GM19452 (cell line): ENCODE data around the gene WDR7.
A peak's percentile ranks its signal among the peaks of the same experiment; 100 is the strongest.

Experiments used
- ATAC-seq: cut with Tn5 transposase; IDR thresholded peaks from one replicate; pipeline ENCODE4 v1.9.1; 2021; ENCODE audit not compliant: unreplicated experiment

The WDR7 gene

DNA sequence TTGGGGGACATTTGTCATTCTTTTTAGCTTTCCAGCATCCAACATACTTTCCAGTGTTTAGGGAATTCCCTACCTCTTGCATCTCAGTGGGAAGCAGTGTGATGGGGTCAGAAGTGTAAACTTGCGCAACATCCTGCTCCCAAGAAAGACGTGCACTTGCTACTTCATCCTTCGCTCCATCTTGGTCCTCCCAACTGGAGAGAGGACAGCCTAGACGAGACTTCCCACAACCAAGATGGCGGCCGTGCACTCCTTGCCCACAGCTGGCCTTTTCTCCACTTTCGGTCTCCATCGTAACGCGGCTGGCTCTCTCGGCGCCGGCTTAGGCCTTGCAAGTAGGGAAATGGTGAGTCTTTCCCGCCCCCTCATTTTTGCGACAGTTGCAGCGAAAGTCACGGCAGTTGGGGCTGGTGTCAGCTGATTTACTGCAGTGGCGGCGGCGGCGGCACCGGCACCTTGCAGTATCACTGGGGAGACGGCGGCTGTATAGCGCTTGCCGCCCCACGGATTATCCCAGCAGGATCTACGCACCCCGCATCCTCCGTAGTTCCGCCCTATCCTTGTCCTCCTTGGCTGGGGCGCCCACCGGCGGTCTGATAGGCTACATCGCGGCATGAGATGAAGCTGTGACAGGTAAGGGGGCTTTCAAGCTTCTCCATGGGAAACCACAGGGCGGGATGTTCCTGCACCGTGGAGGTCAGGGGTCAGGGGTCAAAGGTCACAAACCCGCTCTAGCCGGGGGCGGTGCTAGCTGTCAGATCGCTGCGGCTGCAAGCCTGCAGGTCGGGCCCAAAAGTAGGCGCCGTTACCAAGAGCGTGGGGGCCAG lies at the start of gene WDR7:
Gene WDR7, plus strand, starts transcription at position 416 of the 827 bp plus-strand sequence. CDS start 21,157 bp downstream, outside the sequence.
- ATAC-seq = peak; percentile 96

GRCh38 chr18:56606618-56607017 lies 44.5 kb upstream of the WDR7 start:
- ATAC-seq = no peak

GRCh38 chr18:56615738-56616520 lies 35.2 kb upstream of the WDR7 start:
- ATAC-seq = no peak

DNA sequence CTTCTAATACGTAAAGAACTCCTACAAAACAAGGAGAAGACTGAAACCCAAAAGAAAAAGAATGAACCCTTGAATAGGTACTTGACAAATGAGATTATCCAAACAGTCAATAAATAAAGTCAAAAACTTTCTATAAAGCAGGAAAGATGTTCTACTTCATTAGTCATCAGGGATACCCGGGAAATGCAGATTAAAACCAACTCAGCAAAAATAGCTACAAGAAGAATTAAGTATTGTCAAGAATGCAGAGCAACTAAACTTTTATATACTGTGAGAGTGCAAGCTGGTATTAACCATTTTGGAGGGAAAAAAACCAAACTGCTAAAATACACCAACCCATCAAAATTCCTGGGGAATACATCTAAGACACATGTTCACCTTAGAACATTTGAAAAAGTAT lies 23.2 kb upstream of the WDR7 start:
- no peak for ATAC-seq

GRCh38 chr18:56632070-56633022 lies 18.8 kb upstream of the WDR7 start:
- no peak for ATAC-seq

DNA sequence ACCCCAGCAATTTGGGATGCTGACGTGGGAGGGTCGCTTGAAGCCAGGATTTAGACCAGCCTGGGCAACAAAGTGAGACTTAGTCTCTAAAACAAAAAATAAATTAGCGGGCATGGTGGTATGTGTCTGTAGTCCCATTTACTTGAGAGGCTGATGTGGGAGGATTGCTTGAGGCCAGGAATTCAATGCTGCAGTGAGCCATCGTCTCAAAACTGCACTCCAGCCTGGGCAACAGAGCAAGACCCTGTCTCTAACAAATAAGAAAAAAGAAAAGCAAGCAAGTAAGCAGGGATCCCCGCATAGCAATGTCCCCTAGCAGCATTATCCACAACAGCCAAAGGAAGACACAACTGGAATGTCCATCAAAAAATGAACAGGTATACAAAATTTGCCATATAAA lies 16.2 kb upstream of the WDR7 start:
- ATAC-seq = no peak

- no peak for ATAC-seq
These were observed 14.0 kb upstream of the WDR7 start for GRCh38 chr18:56637176-56637575.

GRCh38 chr18:56637711-56638231 lies 13.4 kb upstream of the WDR7 start:
- peak; percentile 6 for ATAC-seq

- ATAC-seq = peak; percentile 92
These were observed 12.7 kb upstream of the WDR7 start, which contains the start of gene TXNL1 for GRCh38 chr18:56638232-56639103. Gene TXNL1 (minus strand): TSS chr18:56638592. CDS start chr18:56638440, 152 bp downstream.

DNA sequence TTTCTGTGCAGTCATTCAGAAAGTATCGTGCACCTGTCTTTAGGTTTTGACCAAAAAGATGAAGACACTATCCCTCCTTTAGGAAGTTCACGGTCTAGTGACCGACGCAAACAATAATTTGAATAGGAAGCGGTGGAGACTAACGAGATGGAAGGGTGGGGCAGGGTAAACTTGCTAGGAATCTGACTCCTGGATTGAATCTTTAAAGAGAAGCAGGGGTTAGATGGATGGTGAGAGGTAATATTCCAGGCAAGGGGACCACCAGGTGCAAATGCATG lies 12.1 kb upstream of the WDR7 start:
- no peak for ATAC-seq

DNA sequence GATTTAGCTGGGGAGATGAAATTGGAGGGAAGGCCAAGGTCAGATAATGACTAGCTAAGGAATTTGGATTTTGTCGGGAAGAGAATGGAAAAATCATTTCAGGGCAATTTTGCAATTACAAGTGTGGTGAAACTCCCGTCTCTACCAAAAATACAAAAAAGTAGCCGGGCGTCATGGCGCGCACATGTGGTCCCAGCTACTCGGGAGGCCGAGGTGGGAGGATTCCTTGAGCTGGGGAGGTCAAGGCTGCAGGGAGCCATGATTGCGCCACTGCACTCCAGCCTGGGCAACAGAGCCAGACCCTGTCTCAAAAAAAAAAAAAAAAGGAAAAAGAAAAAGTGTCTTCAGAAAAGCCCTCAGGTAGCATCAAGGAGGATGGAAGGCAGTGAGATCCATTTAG lies 11.6 kb upstream of the WDR7 start:
- no peak for ATAC-seq

- no peak for ATAC-seq
These were observed 9.3 kb upstream of the WDR7 start for GRCh38 chr18:56641714-56642337.

- no peak for ATAC-seq
These were observed 7.8 kb upstream of the WDR7 start for GRCh38 chr18:56643381-56643780.

DNA sequence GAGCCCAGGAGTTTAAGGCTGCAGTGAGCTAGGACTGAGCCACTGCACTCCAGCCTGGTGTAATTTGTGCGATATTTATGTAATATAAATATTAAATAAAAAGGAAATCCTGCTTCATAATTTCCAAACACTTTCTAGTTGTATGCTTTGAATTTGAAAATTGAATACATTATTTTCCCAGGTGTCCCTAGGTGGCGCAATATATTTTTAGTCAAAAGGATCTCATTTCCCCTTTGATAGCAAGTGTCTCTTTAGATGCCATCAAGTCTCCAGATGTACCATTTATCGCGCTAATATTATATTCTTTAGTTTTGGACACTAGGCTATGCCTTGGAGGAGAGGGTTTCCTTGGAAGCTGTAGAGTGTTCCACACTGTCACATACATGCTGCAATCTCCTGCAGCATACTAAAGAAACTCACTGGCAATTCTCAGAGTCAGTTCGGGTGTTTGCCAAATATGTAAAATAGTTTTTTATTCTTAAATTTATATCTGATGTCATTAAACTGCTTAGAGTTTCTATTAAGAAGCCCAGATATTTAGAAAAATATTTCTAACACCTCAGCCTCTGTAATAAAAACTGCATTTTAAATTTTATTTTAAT lies 5.6 kb upstream of the WDR7 start:
- ATAC-seq = no peak

DNA sequence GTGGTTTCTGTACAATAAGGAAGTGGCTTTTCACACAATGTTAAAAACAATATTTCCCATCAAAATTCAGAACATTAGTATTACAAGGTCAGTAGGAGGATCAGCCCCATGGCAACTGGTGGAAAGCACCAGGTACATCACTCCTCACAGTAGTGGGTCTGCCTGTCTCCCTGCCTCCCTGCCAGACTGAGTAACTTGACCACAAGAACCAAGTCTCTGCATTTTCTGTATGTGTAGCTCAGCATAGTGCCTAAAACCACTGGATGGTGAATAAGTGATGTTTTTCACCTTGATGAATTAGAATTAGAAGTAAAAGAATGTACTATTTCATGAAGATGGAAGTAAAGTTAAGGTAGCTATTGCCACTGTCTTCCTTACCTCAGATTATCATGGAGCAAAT lies 4.1 kb upstream of the WDR7 start:
- ATAC-seq = no peak

GRCh38 chr18:56647951-56648893 lies 2.9 kb upstream of the WDR7 start:
- ATAC-seq = no peak

DNA sequence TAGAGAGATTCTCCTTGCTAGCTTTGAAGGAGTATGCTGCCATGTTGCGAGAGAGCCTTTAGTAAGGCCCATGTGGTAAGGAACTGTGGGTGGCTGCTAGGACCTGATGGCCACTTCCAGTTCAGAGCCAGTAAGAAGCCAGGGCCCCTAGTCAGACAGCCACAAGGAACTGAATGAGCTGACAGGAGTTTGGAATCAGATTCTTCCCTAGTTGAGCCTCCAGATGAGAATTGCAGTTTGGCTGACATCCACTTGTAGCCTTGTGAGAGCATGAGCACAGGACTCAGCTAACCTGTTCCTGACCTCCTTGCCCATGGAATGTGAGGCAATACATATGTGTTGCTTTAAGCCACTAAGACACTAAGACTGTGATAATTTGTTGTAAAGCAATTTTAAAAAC lies 1.2 kb upstream of the WDR7 start:
- no peak for ATAC-seq

DNA sequence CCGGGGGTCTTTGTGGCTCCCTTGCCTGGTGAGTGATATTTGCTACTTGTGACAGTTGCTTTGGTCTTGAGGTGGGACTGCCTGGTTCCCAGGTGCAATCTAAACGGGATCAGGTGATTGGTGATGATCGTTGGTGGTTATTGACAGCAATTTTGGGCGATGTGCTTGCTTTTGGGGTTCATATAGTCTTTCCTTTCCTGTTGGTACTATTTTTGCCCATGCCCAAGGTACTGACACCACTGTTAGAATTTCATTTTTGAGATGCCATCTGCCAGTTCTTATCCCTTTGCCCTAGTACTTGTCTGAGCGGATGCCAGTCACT lies 573 bp downstream of the WDR7 start:
- no peak for ATAC-seq
